HepG2 (cell line): Measurements from ENCODE around the gene BMPR1B. TPM values are rescaled to one million over a fixed set of nuclear protein-coding genes. Genes with fewer than 3 reads are reported as not detected.

ENCODE experiments used
- ATAC-seq: fragments of 200-7000 bp; cut with Tn5 transposase; 3 replicates; pipeline ENCODE4 v1.9.1; 2020; ENCODE audit warnings: mild to moderate bottlenecking, moderate library complexity
- BruUV-seq: library from RNA; stranded (reverse); fragments of 400-500 nt; replicated peaks from 2 replicates; lab custom pipeline; 2021; lab: Mats Ljungman, UMichigan
- CTCF ChIA-PET: fragments of 300-600 bp; formaldehyde crosslinking; extraction: SDS; loops from one replicate; lab custom pipeline; 2021; ENCODE audit warnings: low total read pairs, inconsistent platforms, low intra/inter-chr PET ratio; lab: Yijun Ruan, JAX
- POLR2A ChIA-PET: fragments of 350-600 bp; sonication (Branson Sonifier 250); formaldehyde crosslinking; loops from one replicate; lab custom pipeline; 2020; ENCODE audit warnings: antibody characterized with exemption, inconsistent platforms; lab: Yijun Ruan, JAX
- DNase-seq: peaks from one replicate; pipeline ENCODE4 v3.0.0-alpha.2; 2015; ENCODE audit warnings: low spot score
- FAIRE-seq: peaks from 3 replicates; lab custom pipeline; 2011; peaks lifted over from hg19 to GRCh38; lab: Jason Lieb, UNC
- H2AFZ ChIP-seq: one replicate; pipeline ENCODE4 v1.6.1; 2011; ENCODE audit warnings: low read length, inconsistent platforms
- H3K27ac ChIP-seq: fragments of 300-600 bp; 3 replicates; pipeline ENCODE4 v1.8.0; 2011; ENCODE audit warnings: mixed run types, mild to moderate bottlenecking, mixed read lengths, low read length, inconsistent platforms; ENCODE audit not compliant: insufficient read depth; ENCODE audit errors: extremely low read length
- H3K27me3 ChIP-seq, 2 experiments: fragments of 200-600 bp in 1 of 2; 2 replicates in 1 of 2; 3 replicates in 1 of 2; pipeline versions ENCODE4 v1.6.0 to v1.8.0; 2011; ENCODE audit warnings: low read length in 2 of 2, mild to moderate bottlenecking in 2 of 2, moderate library complexity in 2 of 2, inconsistent platforms in 1 of 2; ENCODE audit not compliant: insufficient read depth in 2 of 2, control insufficient read depth in 1 of 2
- H3K36me3 ChIP-seq, 2 experiments: fragments of 200-600 bp in 1 of 2; replicated peaks in 1 of 2; 2 replicates in 1 of 2; 3 replicates in 1 of 2; pipeline versions ENCODE4 v1.5.1 to v1.8.0; 2011; ENCODE audit warnings: low read length in 2 of 2, inconsistent platforms in 1 of 2; ENCODE audit not compliant: insufficient read depth in 2 of 2, control insufficient read depth in 1 of 2
- H3K4me1 ChIP-seq: 2 replicates; pipeline ENCODE4 v1.5.1; 2012; ENCODE audit warnings: low read length, inconsistent platforms; ENCODE audit not compliant: insufficient read depth
- H3K4me2 ChIP-seq: 2 replicates; pipeline ENCODE4 v1.6.0; 2011; ENCODE audit warnings: low read depth, low read length, inconsistent platforms
- H3K4me3 ChIP-seq, 3 experiments: fragments of 200-600 bp in 1 of 3; sonication (generic), shearing (Covaris generic) in 1 of 3; replicated peaks in 1 of 3; 2 replicates each; pipeline ENCODE4 v1.5.1; 2011 to 2016; ENCODE audit warnings: low read length in 3 of 3, inconsistent platforms in 2 of 3, low read depth in 2 of 3, mild to moderate bottlenecking in 2 of 3, control low read depth in 1 of 3, mixed read lengths in 1 of 3; ENCODE audit not compliant: insufficient read depth in 1 of 3
- H3K79me2 ChIP-seq: one replicate; pipeline ENCODE4 v1.6.1; 2011; ENCODE audit warnings: low read length, inconsistent platforms; ENCODE audit not compliant: insufficient read depth
- H3K9ac ChIP-seq: 2 replicates; pipeline ENCODE4 v1.6.0; 2011; ENCODE audit warnings: mild to moderate bottlenecking, low read depth, low read length, inconsistent platforms; ENCODE audit not compliant: insufficient read depth
- H3K9me3 ChIP-seq: 2 replicates; pipeline ENCODE4 v1.5.1; 2012; ENCODE audit warnings: mild to moderate bottlenecking, low read length
- H4K20me1 ChIP-seq: 2 replicates; pipeline ENCODE4 v1.6.0; 2011; ENCODE audit warnings: inconsistent platforms, mild to moderate bottlenecking, low read length, moderate library complexity; ENCODE audit not compliant: insufficient read depth
- BRD4 ChIP-seq: sonication (generic); formaldehyde crosslinking; IDR thresholded peaks from 2 replicates; pipeline ENCODE4 v1.4.0; 2020; ENCODE audit warnings: missing genetic modification reagents
- CSRNP2 ChIP-seq: sonication (generic); formaldehyde crosslinking; conservative IDR thresholded peaks from 2 replicates; pipeline ENCODE4 v1.8.0; 2022; ENCODE audit warnings: low read depth, missing genetic modification reagents
- HMGXB4 ChIP-seq, 2 experiments: sonication (generic) in 1 of 2; formaldehyde crosslinking in 1 of 2; IDR thresholded peaks; 2 replicates each; pipeline versions ENCODE4 v1.4.0 to v1.6.1; 2018 to 2020; ENCODE audit warnings: missing genetic modification reagents in 2 of 2, borderline replicate concordance in 1 of 2, low read depth in 1 of 2, mild to moderate bottlenecking in 1 of 2, missing biosample characterization in 1 of 2
- RFX5 ChIP-seq: IDR thresholded peaks from 2 replicates; pipeline ENCODE4 v1.6.1; 2011; ENCODE audit warnings: low read depth, low read length, improper control_type of control experiment
- SALL1 ChIP-seq: sonication (generic); formaldehyde crosslinking; IDR thresholded peaks from 2 replicates; pipeline ENCODE4 v1.8.0; 2022; ENCODE audit warnings: mild to moderate bottlenecking, missing genetic modification reagents
- SAP130 ChIP-seq: IDR thresholded peaks from 2 replicates; pipeline ENCODE4 v1.6.1; 2016; ENCODE audit warnings: low read depth
- ZNF563 ChIP-seq: sonication (generic); formaldehyde crosslinking; IDR thresholded peaks from 2 replicates; pipeline ENCODE4 v1.8.0; 2022; ENCODE audit warnings: mild to moderate bottlenecking, moderate library complexity, missing genetic modification reagents
- ZNF773 ChIP-seq: sonication (generic); formaldehyde crosslinking; IDR thresholded peaks from 2 replicates; pipeline ENCODE4 v1.4.0; 2020; ENCODE audit warnings: missing genetic modification reagents, borderline replicate concordance
- ZNF775 ChIP-seq: sonication (generic); formaldehyde crosslinking; IDR thresholded peaks from 2 replicates; pipeline ENCODE4 v1.4.0; 2020; ENCODE audit warnings: missing genetic modification reagents, mild to moderate bottlenecking, moderate library complexity, borderline replicate concordance
- WGBS: methylation state at CpG from one replicate; pipeline ENCODE4 v1.1.6; 2017; ENCODE audit warnings: low lambda C conversion rate; 5-methylcytosine and 5-hydroxymethylcytosine counted together
- in situ Hi-C: cut with HindIII; loops from 2 replicates; pipeline ENCODE4 v1.10.0; 2017; ENCODE audit warnings: low pct_unique_long_range_greater_than_20kb; ENCODE audit not compliant: extremely low pct_ligation_motif_present
- intact Hi-C: fragments of 100-400 bp; cut with micrococcal nuclease; formaldehyde crosslinking; loops from one replicate; pipeline ENCODE4 v1.10.0; 2022; ENCODE audit not compliant: unreplicated experiment
- polyA plus RNA-seq, 8 experiments: library from polyadenylated mRNA; depleted of rRNA in 3 of 8; stranded (reverse) in 7 of 8; unstranded in 1 of 8; fragments of >200 nt; fragmentation: Illumina TruSeq in 4 of 8; extraction: Trizol in 4 of 8; gene quantifications; 2 replicates each; pipeline versions ENCODE4 v1.2.1 to v1.2.3, GENCODE V29; 2011 to 2016; ENCODE audit warnings: low read depth in 4 of 8, missing spikeins in 1 of 8, mixed read lengths in 1 of 8; ENCODE audit not compliant: insufficient read depth in 1 of 8
- total RNA-seq, 5 experiments: library from RNA; depleted of rRNA; stranded (reverse); fragments of >200 nt; fragmentation: Illumina TruSeq; extraction: Trizol; gene quantifications; 2 replicates each; pipeline ENCODE4 v1.2.3, GENCODE V29; 2016; ENCODE audit warnings: low read depth in 1 of 5
- TF ChIP-seq, protein P1 (sequence below): sonication (generic); formaldehyde crosslinking; IDR thresholded peaks from 2 replicates; pipeline ENCODE4 v1.4.0; 2020; ENCODE audit warnings: mild to moderate bottlenecking, missing genetic modification reagents

BMPR1B gene
- total and polyA plus RNA-seq, 2 of the 13 experiments (the other 11 are each of a cell fraction or from before 2014, with no cell fraction given): 0.07 TPM; not detected in 1

DNA sequence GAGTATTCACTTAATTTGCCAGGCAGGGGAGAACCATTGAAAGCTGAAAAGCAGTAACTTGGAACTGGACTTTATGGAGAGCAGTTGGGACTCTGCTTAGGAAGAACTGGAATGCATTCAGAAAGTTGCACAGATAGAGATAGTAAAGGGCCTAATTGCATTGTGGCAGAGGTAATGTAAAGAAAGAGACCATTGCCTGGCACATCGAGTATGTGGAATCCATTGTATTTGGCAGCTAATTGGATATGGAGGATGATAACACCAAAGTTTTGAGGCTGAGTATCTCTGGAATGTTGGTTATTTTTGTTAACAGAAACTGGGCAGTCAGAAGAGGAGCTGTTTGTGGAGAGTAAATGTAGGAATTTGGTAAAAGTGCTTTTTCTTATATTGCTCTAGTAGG is 169.9 kb downstream of the BMPR1B start:
- ATAC-seq (no peak), FAIRE-seq (no peak)
- in situ Hi-C loops: no loop called here

More for the DNA sequence above, 169.9 kb downstream of the BMPR1B start:
- no peak for DNase-seq
- POLR2A ChIA-PET: no interaction called here
- intact Hi-C loops: no loop called here
- no peaks in the 10 kb centered on the region for H3K9me3 ChIP-seq
- H3K27me3 ChIP-seq: no peaks in the 10 kb centered on the region
- CTCF ChIA-PET: no interaction called here
- no peak overlapping the region for H2AFZ ChIP-seq
- no peaks in the 10 kb centered on the region for H3K79me2 ChIP-seq
- TF ChIP-seq HMGXB4 (CRISPR knock-in tag; IDR thresholded peaks at IDR 0.05; ENCODE audit: borderline replicate concordance in 1 of 2, low read depth in 1 of 2) (no peak), SAP130 (CRISPR knock-in tag) (no peak), CSRNP2 (no peak), ZNF773 (no peak), SALL1 (CRISPR knock-in tag) (no peak), BRD4 (CRISPR knock-in tag) (no peak), ZNF775 (CRISPR knock-in tag) (no peak), ZNF563 (no peak), RFX5 (no peak)
- TF ChIP-seq, protein P1, sequence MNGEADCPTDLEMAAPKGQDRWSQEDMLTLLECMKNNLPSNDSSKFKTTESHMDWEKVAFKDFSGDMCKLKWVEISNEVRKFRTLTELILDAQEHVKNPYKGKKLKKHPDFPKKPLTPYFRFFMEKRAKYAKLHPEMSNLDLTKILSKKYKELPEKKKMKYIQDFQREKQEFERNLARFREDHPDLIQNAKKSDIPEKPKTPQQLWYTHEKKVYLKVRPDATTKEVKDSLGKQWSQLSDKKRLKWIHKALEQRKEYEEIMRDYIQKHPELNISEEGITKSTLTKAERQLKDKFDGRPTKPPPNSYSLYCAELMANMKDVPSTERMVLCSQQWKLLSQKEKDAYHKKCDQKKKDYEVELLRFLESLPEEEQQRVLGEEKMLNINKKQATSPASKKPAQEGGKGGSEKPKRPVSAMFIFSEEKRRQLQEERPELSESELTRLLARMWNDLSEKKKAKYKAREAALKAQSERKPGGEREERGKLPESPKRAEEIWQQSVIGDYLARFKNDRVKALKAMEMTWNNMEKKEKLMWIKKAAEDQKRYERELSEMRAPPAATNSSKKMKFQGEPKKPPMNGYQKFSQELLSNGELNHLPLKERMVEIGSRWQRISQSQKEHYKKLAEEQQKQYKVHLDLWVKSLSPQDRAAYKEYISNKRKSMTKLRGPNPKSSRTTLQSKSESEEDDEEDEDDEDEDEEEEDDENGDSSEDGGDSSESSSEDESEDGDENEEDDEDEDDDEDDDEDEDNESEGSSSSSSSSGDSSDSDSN (CRISPR knock-in tag): no peak
- WGBS: 0% methylated on average over 1 of the region's 1 CpG
- no peaks in the 10 kb centered on the region for H3K4me1 ChIP-seq
- no peaks in the 10 kb centered on the region for H3K36me3 ChIP-seq
- H4K20me1 ChIP-seq: no peaks in the 10 kb centered on the region
- no peak overlapping the region for H3K4me2 ChIP-seq
- no peak overlapping the region for H3K27ac ChIP-seq
- BruUV-seq: no TSS peak
- H3K9ac ChIP-seq: no peak overlapping the region
- no peak overlapping the region for H3K4me3 ChIP-seq
